Hematopoietic multipotent progenitor cell treated with erythropoietin and hydrocortisone succinate and interleukin-3 and kit ligand, for 4 days (in vitro differentiated cells): Measurements from ENCODE around the gene CDK15.
"Not testable (repeated sequence)": the region's sequence is repeated elsewhere in the genome, so short reads cannot be mapped to it uniquely, and the experiment has no call there.

Experiments used
- DNase-seq: peaks from one replicate; pipeline ENCODE4 v3.0.0-alpha.2; 2015

The CDK15 gene

DNA sequence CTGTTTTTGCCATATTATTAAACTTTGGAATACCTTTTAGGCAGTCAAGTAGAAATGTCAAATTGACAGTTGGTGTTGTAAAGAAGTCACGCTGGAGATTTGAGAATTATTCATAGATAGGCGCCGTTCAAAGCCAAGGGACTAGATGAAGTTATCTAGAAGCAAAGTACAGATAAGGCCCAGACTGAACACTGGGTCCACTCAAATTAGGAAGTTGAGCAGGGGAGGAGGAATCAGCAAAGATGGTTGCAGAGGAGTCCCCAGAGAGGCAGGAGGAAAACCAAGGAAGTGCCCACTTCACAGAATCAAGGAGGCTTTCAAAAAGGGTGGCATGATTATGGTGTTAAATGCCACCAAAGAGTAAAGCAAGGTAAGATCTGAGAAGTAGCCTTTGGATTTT is 16.0 kb upstream of the CDK15 start:
- DNase-seq = peak; percentile 68

DNA sequence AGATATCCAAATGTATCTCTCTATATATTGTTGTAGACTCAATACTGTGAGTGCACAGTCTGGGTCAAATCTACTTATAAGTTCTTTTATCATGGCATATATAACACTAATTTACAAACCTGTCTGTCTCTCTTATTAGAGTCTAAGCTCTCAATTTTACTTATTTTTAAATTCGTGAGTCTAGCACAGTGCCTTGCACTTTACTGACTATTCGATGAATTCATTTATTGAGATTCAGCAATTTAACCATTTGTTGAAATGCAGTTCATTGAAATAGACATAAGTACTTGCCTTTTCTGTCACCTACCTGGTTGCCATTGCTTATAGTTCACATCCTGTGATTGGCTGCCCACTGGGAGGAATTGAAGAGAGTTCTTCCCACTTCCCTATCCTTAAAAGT is 15.3 kb upstream of the CDK15 start:
- DNase-seq = no peak

DNA sequence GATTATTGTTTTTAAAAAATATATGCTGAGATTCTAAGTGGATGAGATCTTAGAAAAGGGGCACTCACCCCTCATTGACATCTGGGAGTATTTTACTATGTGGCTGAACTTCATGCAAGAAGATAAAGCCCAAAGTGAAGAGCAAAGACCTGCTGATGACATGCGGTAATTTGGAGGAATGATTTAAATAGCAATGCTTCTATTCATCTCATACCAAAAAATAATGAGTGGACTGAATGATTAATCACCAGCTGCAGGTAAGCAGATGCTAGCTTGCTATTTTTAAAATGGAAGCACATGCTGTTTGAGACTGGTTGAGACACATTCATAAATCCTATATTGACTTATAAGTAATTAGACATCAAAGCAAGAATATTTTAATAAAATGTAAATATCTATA is 12.7 kb upstream of the CDK15 start:
- DNase-seq = no peak

DNA sequence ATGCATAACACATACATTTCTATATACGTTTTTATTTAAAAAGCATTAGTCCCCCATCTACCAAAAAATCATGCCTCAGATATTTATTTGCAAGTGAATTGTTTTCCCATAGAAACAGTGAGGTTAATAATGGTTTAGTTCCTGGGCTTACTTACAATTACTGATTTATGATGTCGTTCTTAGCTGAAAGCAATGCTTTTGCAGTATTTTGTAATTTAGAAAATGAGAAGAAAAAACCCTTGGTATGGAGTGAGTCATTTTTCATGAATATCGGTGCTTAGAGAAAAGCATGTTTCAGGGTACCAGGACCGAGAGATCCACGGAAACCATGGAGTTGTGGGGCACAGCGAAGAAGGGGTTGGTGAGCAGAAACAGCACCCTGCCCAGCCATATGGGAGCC is 12.0 kb upstream of the CDK15 start:
- DNase-seq = no peak

DNA sequence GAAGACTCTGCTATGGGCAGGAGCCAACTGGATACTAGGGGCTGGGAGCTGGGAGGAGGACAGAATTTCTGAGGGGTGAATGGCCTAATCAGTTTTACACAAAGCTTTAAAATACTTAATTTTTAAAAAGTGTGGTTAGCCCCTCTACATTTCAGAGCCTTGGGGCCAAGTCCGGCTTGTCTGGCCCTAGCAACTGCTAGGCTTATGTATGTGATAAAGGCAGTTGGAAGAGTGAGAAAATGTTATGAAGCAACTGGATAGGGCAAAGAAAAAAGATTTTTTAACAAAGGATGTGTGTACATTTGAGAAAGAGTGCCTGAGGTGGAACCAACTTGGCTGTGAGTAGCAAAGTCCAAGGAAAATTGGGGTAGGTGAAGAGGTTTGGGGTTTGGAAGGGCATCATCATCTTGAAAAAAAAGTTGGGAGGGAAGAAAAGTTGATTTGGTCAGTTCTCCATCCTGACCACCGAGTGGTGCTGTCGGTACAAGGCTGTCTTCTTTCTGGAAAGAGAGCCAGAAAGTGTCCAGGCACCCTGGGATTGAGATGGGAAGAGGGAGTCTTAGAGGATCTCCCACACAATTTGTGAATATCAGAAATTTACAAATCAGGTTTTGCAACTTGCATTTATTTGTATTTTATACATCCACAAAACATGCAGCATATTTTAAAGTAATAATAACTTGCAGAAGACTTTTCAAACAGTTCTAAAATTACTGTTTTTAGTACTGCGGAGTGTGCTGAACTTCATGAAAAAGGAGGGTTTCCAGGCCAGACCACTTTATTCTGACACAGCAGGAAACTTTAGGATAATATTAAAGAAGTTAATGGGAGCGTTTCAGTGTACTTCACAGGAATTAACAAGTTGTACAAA is 10.5 kb upstream of the CDK15 start:
- DNase-seq = peak; percentile 67

DNA sequence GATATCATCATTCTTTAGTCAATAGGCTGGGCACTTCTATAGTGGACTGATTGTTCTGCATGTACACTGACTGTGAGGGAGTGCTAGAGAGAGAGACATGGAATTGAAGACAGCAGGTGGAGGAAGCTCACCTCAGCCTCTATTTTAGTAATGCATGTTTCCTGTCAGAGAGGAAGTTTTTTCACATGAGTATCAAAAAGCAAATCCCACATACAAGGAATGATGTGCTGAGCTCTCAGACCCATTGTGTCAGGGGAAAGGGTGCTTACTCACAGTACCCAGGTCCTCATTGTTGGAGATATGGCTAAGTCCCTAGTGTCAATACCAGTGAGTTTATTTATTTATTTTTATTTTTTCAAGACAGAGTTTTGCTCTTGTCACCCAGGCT is 9.9 kb upstream of the CDK15 start:
- DNase-seq = no peak

DNA sequence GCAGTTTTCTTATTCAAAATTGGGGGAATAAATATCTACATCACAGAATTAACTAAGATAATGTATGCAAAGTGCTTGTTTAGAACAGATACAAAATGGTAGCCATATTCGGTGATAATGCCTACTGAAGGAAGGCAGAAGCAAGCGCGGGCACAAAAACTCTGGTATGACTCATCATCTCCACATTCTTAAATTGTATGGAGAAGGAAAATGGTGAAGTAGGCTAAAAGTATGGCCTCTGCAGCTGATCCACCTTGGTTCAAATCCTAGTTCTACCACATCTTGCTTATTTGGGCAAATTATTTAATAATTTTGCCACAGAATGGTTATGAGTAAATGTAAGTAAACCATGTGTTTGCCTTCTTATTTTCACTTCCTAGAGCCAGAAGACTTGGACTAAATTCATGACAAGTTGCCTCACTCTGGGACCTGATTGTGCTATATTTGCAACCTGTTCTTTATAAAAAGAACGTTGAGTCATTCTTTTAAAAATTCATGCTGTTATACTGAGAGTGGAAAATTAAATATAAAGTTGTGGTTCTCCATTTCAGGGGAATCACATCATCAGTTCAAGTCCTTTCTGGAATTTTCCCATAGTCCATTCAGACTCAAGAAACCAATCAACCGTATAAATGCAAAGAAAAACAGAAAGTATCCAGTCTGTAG is 9.0 kb upstream of the CDK15 start:
- no peak for DNase-seq

DNA sequence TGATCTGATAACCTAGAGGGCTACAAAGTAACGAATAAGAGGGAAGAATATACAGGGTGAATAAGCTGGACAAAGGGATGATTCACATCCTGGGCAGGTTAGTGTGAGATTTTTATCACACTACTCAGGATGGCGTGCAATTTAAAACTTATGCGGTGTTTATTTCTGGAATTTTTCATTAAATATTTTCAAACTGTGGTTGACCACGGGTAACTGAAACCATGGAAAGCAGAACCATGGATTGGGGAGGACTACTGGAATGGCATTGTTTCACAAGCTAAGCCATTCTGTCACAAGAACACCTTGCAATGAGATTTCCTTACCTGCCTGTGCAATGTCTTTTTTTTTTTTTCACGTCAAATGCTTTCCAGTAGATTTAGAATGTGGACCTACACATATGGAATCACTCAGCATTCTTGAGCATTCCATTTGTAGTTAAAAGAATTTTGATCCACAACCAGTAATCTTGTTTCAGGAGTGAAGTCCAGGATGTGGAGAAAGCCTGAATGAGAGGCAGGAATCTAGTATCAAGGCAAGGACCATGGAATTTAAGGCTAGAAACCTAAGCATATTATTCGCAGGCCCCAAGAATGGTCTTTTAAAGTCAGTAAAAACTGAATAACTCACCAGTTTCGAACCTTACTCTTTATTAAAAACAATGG is 8.0 kb upstream of the CDK15 start:
- DNase-seq = no peak

DNA sequence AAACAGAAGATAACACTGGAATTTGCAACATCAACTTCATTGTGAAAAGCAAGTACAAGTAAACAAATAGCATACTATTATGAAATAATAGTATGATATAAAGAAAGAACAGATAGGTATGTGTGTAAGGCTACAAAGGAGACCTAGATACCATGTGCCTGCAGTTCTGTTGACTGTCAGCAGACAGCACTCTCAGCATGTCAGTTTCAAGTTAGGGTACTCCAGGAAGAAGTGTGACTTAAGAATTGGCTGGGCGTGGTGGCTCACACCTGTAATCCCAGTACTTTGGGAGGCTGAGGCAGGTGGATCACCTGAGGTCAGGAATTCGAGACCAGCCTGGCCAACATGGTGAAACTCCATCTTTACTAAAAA is 7.4 kb upstream of the CDK15 start:
- peak; percentile 54 for DNase-seq

DNA sequence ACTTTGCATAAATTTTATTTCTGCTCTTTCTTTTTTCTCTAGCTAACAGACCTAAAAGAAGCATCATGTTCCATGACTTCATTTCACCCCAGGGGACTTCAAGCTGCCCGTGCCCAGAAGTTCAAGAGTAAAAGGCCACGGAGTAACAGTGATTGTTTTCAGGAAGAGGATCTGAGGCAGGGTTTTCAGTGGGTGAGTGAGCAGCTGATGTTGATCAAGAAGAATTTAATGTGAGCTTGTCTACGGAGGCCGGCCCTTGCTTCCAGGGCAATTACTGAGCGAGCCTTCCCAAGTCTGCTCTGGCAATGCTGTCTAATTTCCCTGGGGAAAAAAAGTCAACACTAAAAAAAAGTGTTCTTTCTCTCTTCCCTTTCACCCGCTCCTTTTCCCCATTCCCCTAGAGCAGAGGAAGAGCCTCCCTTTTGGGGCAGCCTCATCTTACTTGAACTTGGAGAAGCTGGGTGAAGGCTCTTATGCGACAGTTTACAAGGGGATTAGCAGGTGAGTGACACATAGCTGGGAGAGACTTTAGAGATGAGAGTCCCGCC is 1.2 kb downstream of the CDK15 start:
- no peak for DNase-seq

DNA sequence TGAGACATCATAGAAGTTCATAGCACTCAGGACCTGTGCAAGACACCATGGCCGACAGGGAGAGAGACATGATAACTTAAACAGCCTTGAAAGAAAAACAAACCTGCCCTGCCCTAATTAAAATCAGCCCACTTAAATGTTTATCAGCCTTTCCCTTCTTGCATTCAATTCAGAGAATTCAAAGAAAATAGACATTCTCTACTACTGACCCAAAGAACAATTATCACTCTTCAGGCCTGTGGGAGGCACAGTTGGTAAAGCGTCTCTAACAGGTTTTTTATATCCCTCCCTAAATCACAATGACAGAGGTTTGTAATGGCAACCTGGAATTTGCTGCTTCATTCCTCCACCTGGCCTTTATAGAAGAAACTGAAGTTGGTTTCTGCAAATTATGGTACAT is 1.7 kb downstream of the CDK15 start:
- no peak for DNase-seq

DNA sequence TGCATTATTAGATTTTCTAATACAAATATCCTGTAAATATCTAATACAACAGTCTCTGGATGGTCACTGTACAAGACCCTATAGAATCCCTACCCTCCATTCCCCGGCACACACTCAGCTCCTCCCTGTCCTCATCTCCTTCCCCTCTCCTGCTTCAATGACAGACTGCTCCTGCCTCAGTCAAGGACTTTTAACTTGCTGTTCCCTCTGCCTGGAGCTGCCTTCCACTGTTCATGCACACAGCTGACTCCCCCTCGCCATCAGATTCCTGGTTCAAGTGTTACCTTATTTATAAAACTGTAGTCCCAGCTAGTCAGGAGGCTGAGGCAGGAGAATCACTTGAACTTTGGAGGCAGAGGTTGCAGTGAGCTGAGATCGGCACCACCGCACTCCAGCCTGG is 3.3 kb downstream of the CDK15 start:
- no peak for DNase-seq

DNA sequence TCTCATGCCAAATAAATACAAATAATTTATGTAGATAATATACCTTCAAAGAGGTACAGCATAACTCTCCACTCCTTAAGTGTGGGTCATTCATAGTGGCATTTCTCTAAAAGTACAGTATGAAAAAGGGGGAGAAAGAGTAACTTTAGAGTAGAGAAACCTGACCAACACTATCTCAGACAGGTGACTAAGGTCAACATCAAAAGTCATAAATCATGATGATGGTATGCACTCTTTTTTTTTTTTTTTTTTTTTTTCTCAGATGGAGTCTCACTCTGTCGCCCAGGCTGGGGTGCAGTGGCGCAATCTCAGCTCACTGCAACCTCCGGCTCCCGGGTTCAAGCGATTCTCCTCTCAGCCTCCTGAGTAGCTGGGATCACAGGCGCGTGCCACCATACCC is 4.3 kb downstream of the CDK15 start:
- DNase-seq = not testable (repeated sequence)

DNA sequence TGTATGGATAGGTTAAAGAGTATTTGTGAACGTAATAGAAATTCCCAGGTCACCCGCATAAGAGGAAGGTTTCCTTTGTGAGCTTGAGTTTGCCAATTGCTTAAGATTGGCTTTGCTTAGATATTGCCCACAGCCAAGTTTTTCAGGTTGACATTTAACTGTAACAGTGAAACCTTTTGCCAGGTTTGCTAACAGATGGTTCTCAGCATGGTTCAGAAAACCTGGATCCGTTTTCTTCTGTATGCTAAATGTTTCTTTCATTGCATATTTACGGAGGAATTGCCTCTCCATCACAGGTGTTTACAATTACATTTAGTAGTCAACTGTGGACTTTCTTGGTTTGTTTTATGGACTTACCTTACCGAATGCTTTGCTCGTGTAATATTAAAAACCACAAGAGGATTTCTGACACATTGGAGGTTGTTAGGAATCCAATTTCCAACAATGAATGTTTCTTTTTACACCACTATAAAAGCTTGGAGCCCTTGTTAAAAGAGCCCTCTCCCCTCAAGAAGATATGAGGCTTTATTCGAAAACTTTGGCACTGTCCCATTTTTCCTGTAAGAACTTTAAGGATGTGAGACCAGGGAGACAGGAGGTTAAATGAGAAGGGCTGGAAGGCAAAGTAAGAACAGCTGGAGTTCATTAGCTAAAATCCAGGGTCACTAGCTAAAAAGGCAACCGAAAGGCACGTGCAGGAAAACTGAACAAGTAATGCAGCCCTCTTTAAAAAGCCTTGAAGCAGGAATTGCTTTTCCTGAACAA is 7.8 kb downstream of the CDK15 start:
- no peak for DNase-seq

DNA sequence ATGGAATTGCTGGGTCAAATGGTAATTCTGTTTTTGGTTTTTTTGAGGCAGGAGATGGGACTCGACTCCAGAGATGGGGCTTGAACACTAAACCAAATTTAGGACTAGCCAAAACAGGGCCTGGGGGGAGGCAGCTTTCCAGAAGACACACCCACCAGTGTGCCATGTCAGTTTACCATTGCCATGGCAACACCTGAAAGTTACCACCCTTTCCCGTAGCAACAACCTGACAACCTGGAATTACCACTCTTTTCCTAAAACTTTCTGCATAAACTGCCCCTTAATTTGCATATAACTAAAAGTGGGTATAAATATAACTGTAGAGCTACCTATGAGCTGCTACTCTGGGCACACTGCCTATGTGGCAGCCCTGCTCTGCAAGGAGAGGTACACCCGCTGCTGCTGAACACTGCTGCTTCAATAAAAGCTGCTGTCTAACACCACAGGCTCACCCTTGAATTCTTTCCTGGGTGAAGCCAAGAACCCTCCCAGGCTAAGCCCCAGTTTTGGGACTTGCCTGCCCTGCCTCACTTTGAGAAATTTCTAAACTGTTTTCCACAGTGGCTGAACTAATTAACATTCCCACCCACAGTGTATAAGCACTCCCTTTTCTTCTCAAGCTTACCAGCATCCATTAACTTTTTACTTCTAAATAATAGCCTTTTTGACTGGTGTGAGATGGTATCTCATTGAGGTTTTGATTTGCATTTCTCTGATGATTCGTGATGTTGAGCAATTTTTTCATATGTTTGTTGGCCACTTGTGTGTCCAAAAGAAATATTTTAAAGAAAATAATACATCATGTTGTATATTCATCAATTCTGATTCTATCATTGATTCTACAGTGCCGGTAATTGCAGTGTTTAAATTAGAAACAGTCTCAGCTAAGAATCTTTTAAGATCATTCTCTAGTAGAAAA is 10.6 kb downstream of the CDK15 start:
- DNase-seq = no peak

DNA sequence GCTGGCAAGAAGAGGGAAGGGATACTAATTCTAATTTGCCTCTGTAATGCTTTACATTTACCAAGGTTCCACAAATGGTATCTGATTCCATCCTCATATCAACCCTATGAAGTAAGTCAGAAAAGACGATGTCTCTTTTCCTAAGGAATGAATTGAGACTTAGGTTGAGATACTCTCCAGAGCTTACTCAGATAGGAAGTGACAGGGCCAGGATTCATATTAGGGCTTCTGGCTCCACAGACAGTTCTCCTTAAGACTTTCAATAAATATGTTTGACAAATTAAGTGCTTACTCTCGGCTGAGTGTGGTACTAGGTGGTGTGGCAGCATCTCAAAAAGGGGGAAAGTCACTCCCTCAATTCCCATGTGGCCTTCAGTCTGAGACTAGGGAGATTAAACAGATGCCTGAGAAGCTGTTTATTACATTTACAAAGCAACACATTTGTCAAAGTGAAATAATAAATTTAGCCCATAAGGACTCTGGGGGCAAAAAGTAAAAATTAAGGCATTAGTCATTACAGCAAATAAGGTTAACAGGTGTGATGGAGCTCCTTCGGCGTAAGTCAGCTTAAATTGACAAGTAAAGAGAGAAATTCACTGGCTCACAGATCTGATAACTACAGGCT is 14.2 kb downstream of the CDK15 start:
- DNase-seq = no peak

DNA sequence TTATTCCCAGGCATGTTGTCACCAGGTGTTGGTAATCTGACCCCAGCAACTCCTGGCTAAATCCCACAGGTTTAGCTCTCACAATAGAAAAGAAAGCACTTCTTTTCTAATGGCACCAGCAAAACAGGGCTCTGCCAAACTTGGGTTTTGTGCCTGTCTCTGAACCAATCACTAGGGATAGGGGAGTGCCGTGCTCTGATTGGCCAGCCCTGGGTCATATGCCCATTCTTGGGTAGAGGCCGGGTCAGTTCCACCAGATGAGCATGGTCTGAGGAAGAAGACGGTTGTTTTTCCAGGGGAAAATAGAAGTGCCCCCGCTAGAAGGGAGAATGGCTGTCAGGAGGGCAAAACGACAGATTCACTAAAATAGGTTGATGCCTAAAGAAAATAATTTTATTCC is 14.7 kb downstream of the CDK15 start:
- DNase-seq = no peak

DNA sequence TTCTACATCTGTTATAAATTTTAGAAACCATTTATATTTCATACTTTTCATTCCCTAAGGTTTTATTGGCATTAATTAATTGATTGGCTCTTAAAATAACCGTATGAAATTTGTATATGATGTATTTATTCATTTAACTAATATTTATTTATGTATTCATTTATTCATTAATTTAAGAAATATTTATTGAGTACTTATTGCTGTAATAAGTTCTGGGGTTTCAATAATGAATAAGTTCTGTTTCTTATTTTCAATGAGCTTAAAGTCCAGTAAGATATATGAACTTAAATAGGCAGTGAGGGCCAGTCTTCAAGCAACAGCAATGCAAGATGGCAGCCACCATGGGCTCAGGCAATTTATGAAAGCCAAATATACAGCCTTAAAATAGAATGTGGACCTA is 17.9 kb downstream of the CDK15 start:
- DNase-seq = no peak

DNA sequence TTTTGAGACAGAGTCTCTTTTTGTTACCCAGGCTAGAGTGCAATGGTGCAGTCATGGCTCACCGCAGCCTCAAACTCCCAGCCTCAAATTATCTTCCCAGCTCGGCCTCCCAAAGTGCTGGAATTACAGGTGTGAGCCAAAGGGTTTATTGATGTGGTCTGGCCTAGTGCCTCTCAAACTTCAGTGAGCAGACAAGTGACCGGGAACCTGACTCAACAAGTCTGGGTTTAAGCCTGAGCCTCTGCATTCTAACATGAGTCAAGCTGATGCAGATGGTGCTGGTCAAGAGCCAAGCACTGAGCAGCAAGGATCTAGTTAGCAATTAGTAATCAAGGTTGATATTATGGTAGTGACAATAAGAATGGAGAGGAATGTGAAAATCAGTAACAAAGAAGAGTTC is 21.3 kb downstream of the CDK15 start:
- no peak for DNase-seq

DNA sequence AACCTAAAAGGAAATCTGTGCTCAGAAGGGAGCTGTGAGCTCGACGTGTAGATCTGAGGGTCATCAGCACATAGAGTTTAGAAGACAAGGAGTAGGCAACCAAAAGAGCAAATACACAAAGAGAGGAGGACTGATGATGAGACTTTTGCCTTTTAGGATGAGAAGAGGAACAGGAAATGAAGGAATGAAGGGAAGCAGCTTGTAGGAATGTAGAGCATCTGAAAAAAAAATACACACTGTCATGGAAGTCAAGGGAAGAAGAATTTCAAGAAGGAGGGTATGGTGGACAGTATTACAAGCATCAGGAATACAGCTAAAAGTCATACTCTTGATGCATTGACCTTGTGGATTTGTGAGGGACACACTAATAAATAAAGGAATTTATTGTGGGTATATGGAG is 21.9 kb downstream of the CDK15 start:
- DNase-seq = no peak

DNA sequence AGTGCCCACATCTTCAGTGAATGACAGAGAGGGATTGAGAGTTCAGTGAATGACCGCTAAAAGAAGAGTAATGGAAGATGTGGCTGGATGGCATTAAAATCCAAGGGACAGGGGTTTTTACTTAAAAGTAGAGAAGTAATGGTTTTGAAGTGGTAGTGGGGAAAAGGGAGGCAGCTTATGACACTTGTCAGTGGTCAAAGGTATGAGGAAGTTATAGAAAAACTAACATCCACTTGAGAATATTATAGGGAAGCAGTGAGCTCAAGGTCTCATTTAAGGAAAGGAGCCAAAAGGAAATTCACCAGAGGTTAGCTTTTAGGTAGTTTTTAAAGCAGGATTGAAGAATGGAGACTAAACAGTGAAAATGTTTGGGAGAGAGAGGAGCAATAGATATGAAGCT is 24.3 kb downstream of the CDK15 start:
- DNase-seq = no peak

DNA sequence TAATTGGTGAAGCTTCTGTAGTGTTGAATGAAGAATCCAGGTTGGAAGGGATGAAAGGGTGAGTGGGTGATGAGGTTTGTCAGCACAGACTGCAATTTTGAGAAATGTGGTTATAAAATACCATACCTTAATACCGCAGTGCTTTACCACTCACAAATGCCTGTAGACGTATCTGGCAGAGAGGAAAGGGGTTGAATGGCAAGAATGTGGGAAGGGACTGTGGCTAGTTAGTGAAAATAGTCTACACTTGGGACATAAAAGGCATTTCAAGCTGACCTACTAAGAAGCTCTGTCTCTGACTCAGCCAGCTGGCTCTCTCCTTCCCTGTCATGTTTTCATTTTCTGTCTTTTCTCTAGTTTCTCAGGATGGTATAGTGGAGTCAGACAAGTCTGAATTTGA is 25.1 kb downstream of the CDK15 start:
- DNase-seq = no peak
